HepG2 (cell line): ENCODE data around the gene RSBN1L.

ENCODE experiments used
- EP300 ChIP-seq, 3 experiments: sonication (generic) in 1 of 3; formaldehyde crosslinking in 1 of 3; IDR thresholded peaks; 2 replicates each; pipeline versions ENCODE4 v1.5.1 to v1.6.1; 2011 to 2020; ENCODE audit warnings: low read depth in 2 of 3, low read length in 2 of 3, borderline replicate concordance in 1 of 3, improper control_type of control experiment in 1 of 3, mild to moderate bottlenecking in 1 of 3, missing genetic modification reagents in 1 of 3, moderate library complexity in 1 of 3
- KAT2B ChIP-seq: fragments of 150-350 bp; IDR thresholded peaks from 2 replicates; pipeline ENCODE4 v1.6.1; 2014; ENCODE audit warnings: low read depth, low read length, borderline replicate concordance
- SMC3 ChIP-seq: IDR thresholded peaks from 2 replicates; pipeline ENCODE4 v1.6.1; 2011; ENCODE audit warnings: low read length, improper control_type of control experiment
- TAF15 ChIP-seq: fragments of 200-400 bp; formaldehyde crosslinking; IDR thresholded peaks from one replicate; pipeline ENCODE4 v1.6.1; 2018; ENCODE audit warnings: mild to moderate bottlenecking, low read depth, low read length; ENCODE audit not compliant: poor library complexity, severe bottlenecking
- TIGD3 ChIP-seq: sonication (generic); formaldehyde crosslinking; IDR thresholded peaks from 2 replicates; pipeline ENCODE4 v1.5.1; 2020; ENCODE audit warnings: mild to moderate bottlenecking, missing genetic modification reagents, borderline replicate concordance
- ZFP37 ChIP-seq: sonication (generic); formaldehyde crosslinking; IDR thresholded peaks from 2 replicates; pipeline ENCODE4 v1.4.0; 2020; ENCODE audit warnings: missing genetic modification reagents, borderline replicate concordance
- ZNF598 ChIP-seq: sonication (generic); formaldehyde crosslinking; IDR thresholded peaks from 2 replicates; pipeline ENCODE4 v1.5.1; 2020; ENCODE audit warnings: mild to moderate bottlenecking, missing genetic modification reagents, borderline replicate concordance
- ZNF616 ChIP-seq: sonication (generic); formaldehyde crosslinking; IDR thresholded peaks from 2 replicates; pipeline ENCODE4 v1.5.0; 2020; ENCODE audit warnings: low read depth, mild to moderate bottlenecking, missing genetic modification reagents
- ZNF740 ChIP-seq: sonication (generic); formaldehyde crosslinking; IDR thresholded peaks from 2 replicates; pipeline ENCODE4 v1.4.0; 2020; ENCODE audit warnings: missing genetic modification reagents
- TF ChIP-seq, protein P1 (sequence below): IDR thresholded peaks from 2 replicates; pipeline ENCODE4 v1.6.1; 2012; ENCODE audit warnings: inconsistent platforms
- TF ChIP-seq, protein P2 (sequence below): sonication (generic); formaldehyde crosslinking; IDR thresholded peaks from 2 replicates; pipeline ENCODE4 v1.5.0; 2020; ENCODE audit warnings: mild to moderate bottlenecking, missing genetic modification reagents, moderate library complexity
- TF ChIP-seq, protein P3 (sequence below): sonication (generic); formaldehyde crosslinking; IDR thresholded peaks from 2 replicates; pipeline ENCODE4 v1.5.0; 2020; ENCODE audit warnings: mild to moderate bottlenecking, missing genetic modification reagents, borderline replicate concordance

GRCh38 chr7:77786741-77787140 lies 90.5 kb downstream of the RSBN1L start:
- TF ChIP-seq, protein P1, sequence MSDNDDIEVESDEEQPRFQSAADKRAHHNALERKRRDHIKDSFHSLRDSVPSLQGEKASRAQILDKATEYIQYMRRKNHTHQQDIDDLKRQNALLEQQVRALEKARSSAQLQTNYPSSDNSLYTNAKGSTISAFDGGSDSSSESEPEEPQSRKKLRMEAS = no peak
- no peak for TF ChIP-seq ZFP37 (CRISPR knock-in tag)
- TF ChIP-seq TIGD3 (CRISPR knock-in tag) = no peak
- TF ChIP-seq, protein P2, sequence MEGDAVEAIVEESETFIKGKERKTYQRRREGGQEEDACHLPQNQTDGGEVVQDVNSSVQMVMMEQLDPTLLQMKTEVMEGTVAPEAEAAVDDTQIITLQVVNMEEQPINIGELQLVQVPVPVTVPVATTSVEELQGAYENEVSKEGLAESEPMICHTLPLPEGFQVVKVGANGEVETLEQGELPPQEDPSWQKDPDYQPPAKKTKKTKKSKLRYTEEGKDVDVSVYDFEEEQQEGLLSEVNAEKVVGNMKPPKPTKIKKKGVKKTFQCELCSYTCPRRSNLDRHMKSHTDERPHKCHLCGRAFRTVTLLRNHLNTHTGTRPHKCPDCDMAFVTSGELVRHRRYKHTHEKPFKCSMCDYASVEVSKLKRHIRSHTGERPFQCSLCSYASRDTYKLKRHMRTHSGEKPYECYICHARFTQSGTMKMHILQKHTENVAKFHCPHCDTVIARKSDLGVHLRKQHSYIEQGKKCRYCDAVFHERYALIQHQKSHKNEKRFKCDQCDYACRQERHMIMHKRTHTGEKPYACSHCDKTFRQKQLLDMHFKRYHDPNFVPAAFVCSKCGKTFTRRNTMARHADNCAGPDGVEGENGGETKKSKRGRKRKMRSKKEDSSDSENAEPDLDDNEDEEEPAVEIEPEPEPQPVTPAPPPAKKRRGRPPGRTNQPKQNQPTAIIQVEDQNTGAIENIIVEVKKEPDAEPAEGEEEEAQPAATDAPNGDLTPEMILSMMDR (CRISPR knock-in tag) = no peak
- TF ChIP-seq, protein P3, sequence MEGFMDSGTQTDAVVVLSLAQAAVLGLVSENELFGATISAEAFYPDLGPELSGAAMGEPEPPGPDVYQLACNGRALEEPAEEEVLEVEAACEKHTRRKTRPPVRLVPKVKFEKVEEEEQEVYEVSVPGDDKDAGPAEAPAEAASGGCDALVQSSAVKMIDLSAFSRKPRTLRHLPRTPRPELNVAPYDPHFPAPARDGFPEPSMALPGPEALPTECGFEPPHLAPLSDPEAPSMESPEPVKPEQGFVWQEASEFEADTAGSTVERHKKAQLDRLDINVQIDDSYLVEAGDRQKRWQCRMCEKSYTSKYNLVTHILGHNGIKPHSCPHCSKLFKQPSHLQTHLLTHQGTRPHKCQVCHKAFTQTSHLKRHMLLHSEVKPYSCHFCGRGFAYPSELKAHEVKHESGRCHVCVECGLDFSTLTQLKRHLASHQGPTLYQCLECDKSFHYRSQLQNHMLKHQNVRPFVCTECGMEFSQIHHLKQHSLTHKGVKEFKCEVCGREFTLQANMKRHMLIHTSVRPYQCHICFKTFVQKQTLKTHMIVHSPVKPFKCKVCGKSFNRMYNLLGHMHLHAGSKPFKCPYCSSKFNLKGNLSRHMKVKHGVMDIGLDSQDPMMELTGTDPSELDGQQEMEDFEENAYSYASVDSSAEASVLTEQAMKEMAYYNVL (CRISPR knock-in tag) = no peak
- no peak for TF ChIP-seq SMC3
- TF ChIP-seq ZNF598 (CRISPR knock-in tag) = no peak
- no peak for TF ChIP-seq TAF15
- TF ChIP-seq ZNF740 (CRISPR knock-in tag) = no peak
- TF ChIP-seq KAT2B = no peak
- TF ChIP-seq ZNF616 (CRISPR knock-in tag) = no peak
- TF ChIP-seq EP300 (IDR thresholded peaks at IDR 0.05; ENCODE audit: low read depth in 2 of 2, low read length in 2 of 2) = no peak
- no peak for TF ChIP-seq EP300 (CRISPR knock-in tag; IDR thresholded peaks at IDR 0.05; ENCODE audit: borderline replicate concordance)
